GM12878 (cell line): ENCODE measurements around the gene ZSCAN10. TPM values are rescaled to one million over a fixed set of nuclear protein-coding genes. Genes with fewer than 3 reads are reported as not detected.

ENCODE experiments used
- ATAC-seq: fragments of 200-7000 bp; cut with Tn5 transposase; 3 replicates; pipeline ENCODE4 v1.9.1; 2020; ENCODE audit warnings: mild to moderate bottlenecking, moderate library complexity
- Bru-seq: library from RNA; stranded (reverse); fragments of 400-500 nt; gene quantifications from one replicate; lab custom pipeline; 2021; lab: Mats Ljungman, UMichigan
- BruChase-seq, 2 experiments: library from RNA; stranded (reverse); fragments of 400-500 nt; gene quantifications; one replicate each; lab custom pipeline; 2021; lab: Mats Ljungman, UMichigan
- BruUV-seq: library from RNA; stranded (reverse); fragments of 400-500 nt; replicated peaks from 2 replicates; lab custom pipeline; 2021; lab: Mats Ljungman, UMichigan
- CTCF ChIA-PET: fragments of 300-600 bp; sonication (Branson Sonifier 250); formaldehyde crosslinking; extraction: SDS; loops from one replicate; lab custom pipeline; 2021; ENCODE audit warnings: inconsistent platforms; lab: Yijun Ruan, JAX
- POLR2A ChIA-PET: fragments of 350-600 bp; formaldehyde crosslinking; extraction: SDS; loops from one replicate; lab custom pipeline; 2021; ENCODE audit warnings: inconsistent platforms; lab: Charles Lee
- RAD21 ChIA-PET: fragments of 300-600 bp; sonication (Branson Sonifier 250); formaldehyde crosslinking; loops from one replicate; lab custom pipeline; 2023; ENCODE audit warnings: antibody characterized with exemption; ENCODE audit not compliant: unreplicated experiment; lab: Charles Lee
- SMC1A ChIA-PET: fragments of 300-600 bp; sonication (Branson Sonifier 250); formaldehyde crosslinking; loops from one replicate; lab custom pipeline; 2023; ENCODE audit not compliant: unreplicated experiment, uncharacterized antibody; lab: Charles Lee
- DNase-seq: peaks from one replicate; pipeline ENCODE4 v3.0.0-alpha.2; 2011; ENCODE audit warnings: low read depth, low spot score
- FAIRE-seq: peaks from 3 replicates; lab custom pipeline; 2011; peaks lifted over from hg19 to GRCh38; lab: Jason Lieb, UNC
- H2AFZ ChIP-seq: 2 replicates; pipeline ENCODE4 v1.6.0; 2011; ENCODE audit warnings: low read depth, low read length, control low read depth; ENCODE audit not compliant: control insufficient read depth
- H3K27ac ChIP-seq: 2 replicates; pipeline ENCODE4 v1.5.1; 2011; ENCODE audit warnings: control low read depth; ENCODE audit not compliant: control insufficient read depth, insufficient read depth
- H3K27me3 ChIP-seq, 2 experiments: replicated peaks in 1 of 2; 2 replicates each; pipeline versions ENCODE4 v1.6.0 to v1.6.1; 2011; ENCODE audit warnings: low read length in 1 of 2; ENCODE audit not compliant: control insufficient read depth in 2 of 2, insufficient read depth in 2 of 2
- H3K36me3 ChIP-seq, 2 experiments: 2 replicates each; pipeline ENCODE4 v1.5.1; 2011; ENCODE audit warnings: low read length in 1 of 2; ENCODE audit not compliant: control insufficient read depth in 2 of 2, insufficient read depth in 2 of 2
- H3K4me1 ChIP-seq: 2 replicates; pipeline ENCODE4 v1.6.1; 2011; ENCODE audit warnings: mild to moderate bottlenecking, low read length, moderate library complexity, mixed read lengths; ENCODE audit not compliant: control insufficient read depth, insufficient read depth
- H3K4me2 ChIP-seq: 2 replicates; pipeline ENCODE4 v1.6.0; 2011; ENCODE audit warnings: control low read depth; ENCODE audit not compliant: control insufficient read depth, insufficient read depth
- H3K4me3 ChIP-seq: fragments of 200-600 bp; sonication (generic); 2 replicates; pipeline ENCODE4 v1.5.1; 2016
- H3K79me2 ChIP-seq: 2 replicates; pipeline ENCODE4 v1.6.0; 2011; ENCODE audit warnings: low read length; ENCODE audit not compliant: control insufficient read depth, insufficient read depth
- H3K9ac ChIP-seq: 2 replicates; pipeline ENCODE4 v1.8.0; 2011; ENCODE audit warnings: low read length, control low read depth, mixed read lengths; ENCODE audit not compliant: control insufficient read depth, insufficient read depth
- H3K9me3 ChIP-seq: replicated peaks from 3 replicates; pipeline ENCODE4 v1.5.1; 2011; ENCODE audit warnings: mild to moderate bottlenecking, low read length; ENCODE audit not compliant: control insufficient read depth, insufficient read depth
- H4K20me1 ChIP-seq: 2 replicates; pipeline ENCODE4 v1.6.0; 2011; ENCODE audit not compliant: control insufficient read depth, insufficient read depth
- BACH1 ChIP-seq: fragments of 450-650 bp; IDR thresholded peaks from 2 replicates; pipeline ENCODE4 v1.6.1; 2017; ENCODE audit warnings: mild to moderate bottlenecking, borderline replicate concordance
- CREB1 ChIP-seq: IDR thresholded peaks from 2 replicates; pipeline ENCODE4 v1.6.1; 2012; ENCODE audit warnings: low read depth, mild to moderate bottlenecking, inconsistent platforms
- TBL1XR1 ChIP-seq: IDR thresholded peaks from 2 replicates; pipeline ENCODE4 v1.6.1; 2012; ENCODE audit warnings: low read depth, low read length, improper control_type of control experiment
- WGBS: methylation state at CpG from one replicate; pipeline ENCODE4 v1.1.6; 2016; ENCODE audit warnings: low lambda C conversion rate; ENCODE audit not compliant: insufficient replicate concordance, insufficient coverage; ENCODE audit errors: missing lambda C conversion rate; 5-methylcytosine and 5-hydroxymethylcytosine counted together
- in situ Hi-C: fragments of 300-500 bp; cut with MboI; formaldehyde crosslinking; loops from 9 replicates; pipeline ENCODE4 v1.14.3; 2018; ENCODE audit warnings: mixed read lengths
- intact Hi-C: fragments of 100-400 bp; cut with micrococcal nuclease; formaldehyde crosslinking; loops from one replicate; pipeline ENCODE4 v1.14.2; 2022; ENCODE audit not compliant: unreplicated experiment
- long read RNA-seq, 2 experiments: library from polyadenylated mRNA; unstranded; transcript quantifications; one replicate each; pipeline ENCODE4 v2.0.0, GENCODE V29; 2019 to 2020
- polyA minus RNA-seq, 3 experiments: library from RNA; depleted of rRNA, polyadenylated mRNA; stranded (reverse); fragments of >200 nt; gene quantifications; 2 replicates each; pipeline ENCODE4 v1.2.3, GENCODE V29; 2011
- polyA plus RNA-seq, 11 experiments: library from polyadenylated mRNA; depleted of rRNA in 4 of 11; unstranded in 6 of 11; stranded (reverse) in 5 of 11; fragments of >200 nt; fragmentation: Nextera tagmentation in 4 of 11; fragmentation: Illumina TruSeq in 1 of 11; extraction: Ambion mirVana in 4 of 11; extraction: Trizol in 1 of 11; gene quantifications; 1 replicate in 1 of 11; 2 replicates in 10 of 11; pipeline versions ENCODE4 v1.2.1 to v1.2.3, GENCODE V29; 2011 to 2016; ENCODE audit warnings: inconsistent platforms in 2 of 11, missing spikeins in 2 of 11, low read depth in 1 of 11
- total RNA-seq, 4 experiments: library from RNA; depleted of rRNA in 3 of 4; stranded (reverse); fragments of >200 nt in 3 of 4; fragmentation: Illumina TruSeq in 1 of 4; extraction: Trizol in 1 of 4; gene quantifications; 2 replicates each; pipeline versions ENCODE4 v1.2.1 to v1.2.3, GENCODE V29; 2013 to 2021

The ZSCAN10 gene
- 0.22 TPM in 1 of 2 replicates, not detected in the other for total RNA-seq (2013; cell fraction: nucleolus; rRNA removed)
- total RNA-seq (2014; rRNA removed) (0.06 TPM in 1 of 2 replicates, not detected in the other), total RNA-seq (2014; rRNA removed; fragmentation: Illumina TruSeq; extraction: Trizol) (not detected in 2 replicates), total RNA-seq (2021) (not detected in 2 replicates), polyA plus RNA-seq (2011; rRNA removed) (not detected in 2 replicates), polyA plus RNA-seq (2014; fragmentation: Illumina TruSeq; extraction: Trizol) (not detected in 2 replicates), polyA plus RNA-seq (2014; fragmentation: Nextera tagmentation; extraction: Ambion mirVana) (not detected), polyA plus RNA-seq (2014; rRNA removed) (0.06 TPM in 1 of 2 replicates, not detected in the other), polyA plus RNA-seq (2016; fragmentation: Nextera tagmentation; extraction: Ambion mirVana) (under 1 TPM in 1 of 2 experiments, not detected in 1; 0.33 TPM), polyA minus RNA-seq (2011; rRNA and poly(A)+ RNA removed) (not detected in 2 replicates), Bru-seq, nascent RNA (not detected), BruChase-seq, experiment 1, labeled RNA remaining after a 6-hour chase (percentile 14 among the genes with signal in this experiment), BruChase-seq, experiment 2, labeled RNA remaining after a 2-hour chase (not detected)
- polyA plus RNA-seq (2011; ENCODE audit: low read depth) = not detected
- 0.01 and 0.05 TPM in 2 replicates for polyA plus RNA-seq (2011; cell fraction: cytosol; rRNA removed)
- polyA plus RNA-seq (2011; cell fraction: nucleus; rRNA removed) = 0.07 and 0.15 TPM in 2 replicates
- polyA plus RNA-seq (2012) = 0.06 TPM in 1 of 2 replicates, not detected in the other
- polyA minus RNA-seq (2011; cell fraction: cytosol; rRNA and poly(A)+ RNA removed) = not detected in 2 replicates
- not detected in 2 replicates for polyA minus RNA-seq (2011; cell fraction: nucleus; rRNA and poly(A)+ RNA removed)
- long read RNA-seq, experiment 1 = 0 reads
- long read RNA-seq, experiment 2 = 0 reads

DNA sequence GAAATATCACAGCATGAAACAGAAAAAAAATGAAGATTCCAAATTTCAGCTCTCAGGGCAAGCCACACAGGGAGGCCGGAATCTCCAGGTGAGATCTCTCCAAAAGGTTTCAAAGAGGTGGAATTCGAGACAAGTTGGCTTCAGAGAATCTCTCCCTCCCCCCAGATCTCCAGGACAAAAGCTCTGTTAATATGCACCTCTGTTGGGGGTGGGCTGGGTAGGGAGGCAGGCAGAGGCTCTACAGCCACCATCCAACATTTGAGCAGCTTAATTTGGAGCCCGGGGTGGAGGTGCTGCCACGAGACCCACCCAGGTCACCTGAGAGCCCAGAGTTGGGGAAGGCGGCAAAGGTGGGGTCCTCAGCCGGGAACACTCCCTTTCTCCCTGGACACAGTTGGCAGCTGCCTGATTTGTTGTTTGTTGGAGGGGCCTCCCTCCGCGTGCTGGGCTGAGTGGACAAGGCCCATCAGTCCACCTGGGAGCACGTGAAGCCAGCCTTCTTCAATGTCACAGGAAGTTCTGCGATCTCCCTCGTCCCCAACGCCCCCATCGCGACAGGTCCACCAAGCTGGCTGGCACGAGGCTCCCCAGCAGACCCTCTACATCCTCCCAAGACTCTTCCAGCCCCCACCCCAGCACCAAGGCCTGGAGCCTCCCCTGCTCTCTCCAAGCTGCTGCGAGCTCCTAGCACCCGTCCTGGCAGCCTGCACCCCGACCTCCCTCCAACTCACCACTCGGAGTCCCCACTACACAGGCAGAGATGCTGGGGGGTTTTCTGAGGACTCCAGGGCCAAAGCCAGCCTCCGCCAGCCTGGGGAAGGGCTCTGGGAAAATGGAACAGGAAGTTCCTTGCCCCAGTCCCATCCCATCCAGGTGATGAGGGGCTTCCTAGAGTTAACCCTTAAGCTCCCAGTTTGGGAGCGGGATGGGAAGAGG lies at the start of gene ZSCAN10:
TSS of gene ZSCAN10 (minus strand) at position 836 of the 936 bp plus-strand sequence. CDS start 6,357 bp downstream, outside the sequence.
- CTCF ChIA-PET = interaction anchor here (0.7 to 21.2 kb wide), 6 partner anchors 15 to 67 kb away, joined by 3 to 396 read pairs (median 4); partner anchors contain the start of gene ZNF213
- no peak for ATAC-seq
- WGBS = 62% methylated on average over 21 of the region's 21 CpGs
- no peaks in the 10 kb centered on the region for H3K79me2 ChIP-seq
- H3K4me3 ChIP-seq = peak within 1 kb of the TSS; percentile 35; the same call in 1 of the 2 replicates
- RAD21 ChIA-PET = interaction anchor here (0.7 to 5.3 kb wide), 4 partner anchors 27 to 36 kb away, joined by 3 to 55 read pairs (median 4); partner anchors contain the start of genes IL32 and ZNF213
- SMC1A ChIA-PET = interaction anchor here (7.4 kb wide), 1 partner anchor 31 kb away, joined by 67 read pairs; no protein-coding TSS in a partner anchor
- peak within 1 kb of the TSS; percentile 83 for H2AFZ ChIP-seq
- intact Hi-C loops = no loop called here
- no peak for FAIRE-seq
- H3K4me2 ChIP-seq = peak within 1 kb of the TSS; percentile 95
- POLR2A ChIA-PET = interaction anchor here (0.8 to 1.7 kb wide), 6 partner anchors 10 to 73 kb away, joined by 3 to 10 read pairs (median 3); no protein-coding TSS in a partner anchor
- in situ Hi-C loops = loop anchor here (5.0 kb wide), 1 partner anchor 36 kb away; no protein-coding TSS in a partner anchor
- no peaks in the 10 kb centered on the region for H3K27me3 ChIP-seq
- H3K9me3 ChIP-seq = no peaks in the 10 kb centered on the region
- no peak within 1 kb of the TSS for H3K27ac ChIP-seq
- no peak for TF ChIP-seq TBL1XR1
- no peak for TF ChIP-seq CREB1
- no peak for TF ChIP-seq BACH1
- no peaks in the 10 kb centered on the region for H3K36me3 ChIP-seq
- no TSS peak for BruUV-seq
- H4K20me1 ChIP-seq = no peaks in the 10 kb centered on the region
- no peak for DNase-seq
- H3K4me1 ChIP-seq = peaks cover 29% of the 10 kb centered on the region
- no peak within 1 kb of the TSS for H3K9ac ChIP-seq
